KOPT-K1 (cell line): Measurements from ENCODE around the gene PCDHGA6.
"Not testable (repeated sequence)": the region's sequence is repeated elsewhere in the genome, so short reads cannot be mapped to it uniquely, and the experiment has no call there.

ENCODE experiments used
- H3K27ac ChIP-seq: fragments of 200-600 bp; sonication (generic); 2 replicates; pipeline ENCODE4 v1.5.1; 2016; ENCODE audit warnings: antibody characterized with exemption, mild to moderate bottlenecking, low read depth, low read length; ENCODE audit not compliant: poor library complexity, severe bottlenecking
- H3K36me3 ChIP-seq: fragments of 200-600 bp; sonication (generic); 2 replicates; pipeline ENCODE4 v1.5.1; 2017; ENCODE audit warnings: antibody characterized with exemption, mild to moderate bottlenecking, low read length, moderate library complexity; ENCODE audit not compliant: insufficient read depth
- H3K9me3 ChIP-seq: fragments of 200-600 bp; sonication (generic); 2 replicates; pipeline ENCODE4 v1.5.1; 2017; ENCODE audit warnings: antibody characterized with exemption, low read length, mild to moderate bottlenecking; ENCODE audit not compliant: insufficient read depth, poor library complexity, severe bottlenecking

PCDHGA6 gene

DNA sequence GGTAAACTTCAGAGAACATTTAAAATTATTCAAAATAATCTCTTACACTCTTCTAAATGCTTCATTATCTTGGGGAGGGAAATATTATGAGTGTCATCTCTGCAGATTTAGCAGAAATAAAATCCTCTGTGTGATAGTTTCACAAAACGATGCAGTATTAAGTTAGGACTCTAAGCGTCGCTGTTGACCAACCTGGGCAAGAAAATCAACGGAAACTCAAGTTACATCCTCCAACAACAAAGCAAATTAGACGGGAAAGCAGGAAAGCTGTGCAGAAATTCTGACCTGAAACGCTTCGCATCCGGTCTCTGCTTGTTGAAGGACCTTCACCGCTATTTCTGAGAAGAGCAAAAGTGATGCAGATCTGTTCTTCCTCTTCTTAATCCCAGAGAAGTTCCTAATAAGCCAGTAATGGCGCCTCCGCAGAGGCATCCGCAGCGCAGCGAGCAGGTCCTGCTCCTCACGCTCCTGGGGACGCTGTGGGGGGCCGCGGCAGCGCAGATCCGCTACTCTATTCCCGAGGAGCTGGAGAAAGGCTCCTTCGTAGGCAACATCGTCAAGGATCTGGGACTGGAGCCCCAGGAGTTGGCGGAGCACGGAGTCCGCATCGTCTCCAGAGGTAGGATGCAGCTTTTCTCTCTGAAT is at the start of gene PCDHGA6:
PCDHGA6 (plus strand) TSS at position 219 of the 645 bp plus-strand sequence; CDS start at position 412, 193 bp downstream.
- H3K36me3 ChIP-seq: no peaks in the 10 kb centered on the region
- peaks cover 36% of the 10 kb centered on the region for H3K9me3 ChIP-seq
- H3K27ac ChIP-seq: no peak within 1 kb of the TSS

DNA sequence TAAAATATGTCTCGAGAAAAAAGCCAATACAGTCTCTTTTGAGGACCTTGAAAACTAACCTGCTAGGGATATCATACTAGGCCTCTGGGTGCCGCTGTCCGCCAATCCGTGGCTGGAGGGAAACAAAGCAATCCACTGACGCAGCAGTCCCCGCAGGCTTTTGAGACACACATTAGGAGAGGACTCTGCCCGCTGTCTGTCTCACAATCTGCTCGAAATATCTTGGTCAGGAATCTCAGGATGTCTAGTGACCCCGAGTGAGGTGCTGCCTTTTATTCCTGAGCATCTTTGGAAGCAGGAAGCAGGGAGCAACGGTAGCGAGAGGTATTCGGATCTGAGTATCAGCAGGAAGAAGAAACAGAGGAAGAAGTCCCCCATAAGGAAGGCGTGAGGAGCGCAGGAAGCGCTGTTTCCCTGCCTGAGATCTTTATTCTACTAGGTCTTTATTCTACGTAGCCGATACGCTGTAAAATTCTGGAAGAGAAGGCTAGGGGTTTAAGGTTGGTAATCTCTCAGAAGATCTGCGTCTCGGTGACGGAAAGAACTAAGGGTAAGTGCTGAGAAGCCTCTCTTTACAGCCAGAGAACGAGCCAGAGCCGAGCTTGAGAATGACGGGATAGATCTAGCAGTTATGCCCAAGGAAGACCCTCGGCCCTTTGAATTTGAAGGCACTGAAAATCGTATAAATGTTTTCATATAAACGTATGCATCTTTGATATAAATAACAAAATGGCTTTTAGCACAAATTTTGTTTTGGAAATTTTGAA is 47.4 kb upstream of the PCDHGA6 start:
- no peaks in the 10 kb centered on the region for H3K36me3 ChIP-seq
- H3K9me3 ChIP-seq: peaks cover 15% of the 10 kb centered on the region
- no peak overlapping the region for H3K27ac ChIP-seq

DNA sequence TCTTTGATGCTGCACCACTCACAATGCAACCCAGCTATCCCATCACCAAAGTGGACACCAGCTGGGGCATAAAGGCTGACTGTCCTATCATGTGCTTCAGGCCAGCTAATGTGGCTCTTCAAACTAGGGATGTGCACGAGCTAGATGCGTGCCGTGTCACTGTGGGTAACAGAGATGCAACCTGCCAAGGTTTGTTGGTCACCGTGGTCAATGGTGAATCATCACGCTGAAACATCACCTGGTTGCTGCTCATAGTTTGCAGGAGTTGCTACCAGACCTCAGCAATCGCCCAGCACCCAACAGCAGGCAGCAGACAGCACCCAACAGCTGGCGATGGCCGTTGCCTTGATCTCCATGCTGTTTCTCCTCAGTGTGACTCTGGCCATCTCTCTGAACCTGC is 45.5 kb upstream of the PCDHGA6 start:
- Histone ChIP-seq H3K27ac (no peak overlapping the region), H3K9me3 (peaks cover 9% of the 10 kb centered on the region)

DNA sequence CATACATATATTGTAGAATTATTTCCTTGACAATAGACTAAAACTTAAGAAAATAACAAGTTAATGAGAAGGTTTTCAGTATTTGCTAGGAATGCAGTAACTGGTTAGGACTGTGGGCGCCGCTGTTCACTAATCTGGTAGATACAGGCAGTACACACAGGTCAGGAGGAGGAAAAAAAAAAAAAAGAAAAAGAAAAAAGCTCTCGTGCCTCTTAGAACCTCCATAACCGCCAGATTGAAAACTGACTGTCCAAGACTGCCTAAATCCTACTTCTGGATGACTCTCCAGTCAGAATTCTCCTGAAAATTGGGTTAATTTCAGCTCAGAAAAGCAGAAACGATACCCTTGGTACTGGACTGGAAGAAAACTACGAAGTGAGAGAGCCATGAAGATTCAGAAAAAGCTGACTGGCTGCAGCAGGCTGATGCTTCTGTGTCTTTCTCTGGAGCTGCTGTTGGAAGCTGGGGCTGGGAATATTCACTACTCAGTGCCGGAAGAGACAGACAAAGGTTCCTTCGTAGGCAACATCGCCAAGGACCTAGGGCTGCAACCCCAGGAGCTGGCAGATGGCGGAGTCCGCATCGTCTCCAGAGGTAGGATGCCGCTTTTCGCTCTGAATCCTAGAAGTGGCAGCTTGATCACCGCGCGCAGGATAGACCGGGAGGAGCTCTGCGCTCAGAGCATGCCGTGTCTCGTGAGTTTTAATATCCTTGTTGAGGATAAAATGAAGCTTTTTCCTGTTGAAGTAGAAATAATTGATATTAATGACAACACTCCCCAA is 43.2 kb upstream of the PCDHGA6 start, which contains the start of gene PCDHGA1:
PCDHGA1 (plus strand) TSS at position 216 of the 782 bp plus-strand sequence.
- H3K36me3 ChIP-seq: no peaks in the 10 kb centered on the region
- no peak within 1 kb of the TSS for H3K27ac ChIP-seq
- peaks cover 9% of the 10 kb centered on the region for H3K9me3 ChIP-seq

More for the DNA sequence above, 45.5 kb upstream of the PCDHGA6 start:
- H3K36me3 ChIP-seq: no peaks in the 10 kb centered on the region

DNA sequence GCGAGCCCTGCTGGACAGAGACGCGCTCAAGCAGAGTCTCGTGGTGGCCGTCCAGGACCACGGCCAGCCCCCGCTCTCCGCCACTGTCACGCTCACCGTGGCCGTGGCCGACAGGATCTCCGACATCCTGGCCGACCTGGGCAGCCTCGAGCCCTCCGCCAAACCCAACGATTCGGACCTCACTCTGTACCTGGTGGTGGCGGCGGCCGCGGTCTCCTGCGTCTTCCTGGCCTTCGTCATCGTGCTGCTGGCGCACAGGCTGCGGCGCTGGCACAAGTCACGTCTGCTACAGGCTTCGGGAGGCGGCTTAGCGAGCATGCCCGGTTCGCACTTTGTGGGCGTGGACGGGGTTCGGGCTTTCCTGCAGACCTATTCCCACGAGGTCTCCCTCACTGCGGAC is 41.1 kb upstream of the PCDHGA6 start:
- not testable (repeated sequence) for H3K9me3 ChIP-seq, H3K27ac ChIP-seq, H3K36me3 ChIP-seq

DNA sequence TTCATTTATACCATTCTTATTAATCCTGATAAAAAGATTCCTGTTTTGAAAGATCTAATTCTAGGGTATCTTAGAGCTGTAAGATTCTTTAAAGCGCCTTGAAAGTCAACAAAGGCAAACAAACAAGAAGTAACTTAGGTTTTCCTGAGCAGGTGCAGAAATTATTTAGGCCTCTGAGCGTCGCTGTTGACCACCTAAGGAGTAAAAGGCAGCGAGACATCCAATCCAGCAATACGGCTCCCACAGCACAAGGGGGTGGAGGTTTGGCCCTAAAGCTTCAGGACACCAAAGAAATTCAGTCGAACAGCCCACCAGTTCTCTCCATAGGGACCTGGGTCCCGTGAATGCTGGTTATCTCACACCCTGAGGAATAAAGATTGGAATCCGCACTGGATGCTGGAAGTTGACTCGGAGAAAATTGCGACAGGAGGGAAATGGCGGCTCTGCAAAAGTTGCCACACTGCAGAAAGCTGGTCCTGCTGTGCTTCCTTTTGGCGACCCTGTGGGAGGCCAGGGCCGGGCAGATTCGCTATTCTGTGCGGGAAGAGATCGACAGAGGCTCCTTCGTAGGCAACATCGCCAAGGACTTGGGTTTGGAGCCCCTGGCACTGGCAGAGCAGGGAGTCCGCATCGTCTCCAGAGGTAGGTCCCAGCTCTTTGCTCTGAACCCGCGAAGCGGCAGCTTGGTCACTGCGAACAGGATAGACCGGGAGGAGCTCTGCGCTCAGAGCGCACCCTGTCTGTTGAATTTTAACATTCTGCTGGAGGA is 35.0 kb upstream of the PCDHGA6 start, which contains the start of gene PCDHGA2:
PCDHGA2 (plus strand) TSS at position 223 of the 769 bp plus-strand sequence.
- Histone ChIP-seq H3K27ac (no peak within 1 kb of the TSS), H3K9me3 (peaks cover 20% of the 10 kb centered on the region), H3K36me3 (no peaks in the 10 kb centered on the region)

DNA sequence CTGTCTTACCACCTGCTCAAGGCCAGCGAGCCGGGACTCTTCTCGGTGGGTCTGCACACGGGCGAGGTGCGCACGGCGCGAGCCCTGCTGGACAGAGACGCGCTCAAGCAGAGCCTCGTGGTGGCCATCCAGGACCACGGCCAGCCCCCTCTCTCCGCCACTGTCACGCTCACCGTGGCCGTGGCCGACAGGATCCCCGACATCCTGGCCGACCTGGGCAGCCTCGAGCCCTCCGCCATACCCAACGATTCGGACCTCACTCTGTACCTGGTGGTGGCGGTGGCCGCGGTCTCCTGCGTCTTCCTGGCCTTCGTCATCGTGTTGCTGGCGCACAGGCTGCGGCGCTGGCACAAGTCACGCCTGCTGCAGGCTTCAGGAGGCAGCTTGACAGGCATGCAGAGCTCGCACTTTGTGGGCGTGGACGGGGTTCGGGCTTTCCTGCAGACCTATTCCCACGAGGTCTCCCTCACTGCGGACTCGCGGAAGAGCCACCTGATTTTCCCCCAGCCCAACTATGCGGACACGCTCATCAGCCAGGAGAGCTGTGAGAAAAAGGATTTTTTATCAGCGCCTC is 32.8 kb upstream of the PCDHGA6 start:
- not testable (repeated sequence) for H3K27ac ChIP-seq, H3K36me3 ChIP-seq
- H3K9me3 ChIP-seq: peaks cover 38% of the 10 kb centered on the region

DNA sequence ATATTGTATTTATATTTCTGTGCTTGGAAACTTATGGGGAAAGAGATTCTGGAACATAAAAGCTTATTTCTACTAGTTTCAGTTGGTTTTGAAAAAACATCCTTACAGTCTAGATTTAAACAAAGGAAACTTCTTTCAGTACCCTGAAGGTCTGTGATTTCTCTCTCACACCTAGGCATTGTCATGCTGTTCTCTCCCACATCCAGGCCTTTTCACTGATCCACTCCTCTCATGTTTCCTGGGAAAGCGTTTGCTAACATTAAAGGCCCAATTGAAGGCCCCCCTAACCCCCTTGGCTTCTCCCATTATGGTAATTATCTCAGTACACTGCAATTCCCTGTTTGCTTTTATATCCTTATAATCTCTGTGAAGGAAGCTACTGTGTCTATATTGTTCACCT is 30.9 kb upstream of the PCDHGA6 start:
- Histone ChIP-seq H3K27ac (no peak overlapping the region), H3K36me3 (no peaks in the 10 kb centered on the region), H3K9me3 (peaks cover 38% of the 10 kb centered on the region)

DNA sequence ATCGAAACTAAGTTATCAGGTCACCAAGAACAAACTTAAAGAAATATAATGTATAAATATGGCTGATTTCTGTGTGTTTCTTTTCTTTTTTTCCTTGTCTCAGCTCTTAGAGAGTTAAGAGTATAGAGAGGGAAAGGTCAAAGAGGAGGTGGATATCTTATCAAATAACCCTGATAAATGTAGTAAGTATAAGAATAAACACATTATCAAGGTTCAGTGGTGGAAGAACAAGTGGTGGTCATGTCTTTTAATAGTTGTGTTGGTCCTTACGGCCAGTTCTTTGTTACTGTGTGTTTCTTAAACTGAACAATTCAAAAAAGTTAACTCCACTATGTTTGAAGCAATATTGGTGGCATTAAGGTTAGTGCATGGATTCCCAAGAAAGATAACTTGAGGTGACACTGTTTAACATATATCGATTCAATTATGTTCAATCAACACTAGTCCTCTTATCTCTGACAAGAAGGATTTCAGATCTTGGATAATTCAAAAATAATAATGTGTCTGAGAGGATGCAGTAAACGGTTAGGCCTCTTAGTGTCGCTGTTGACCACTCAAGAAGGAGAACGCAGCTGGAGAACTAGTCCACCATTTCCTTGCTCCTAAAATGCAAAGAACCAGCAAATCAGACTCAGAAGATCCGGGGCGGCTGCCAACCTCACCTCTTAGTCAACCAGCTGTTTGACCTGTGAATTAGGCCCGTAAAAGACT is 30.3 kb upstream of the PCDHGA6 start, which contains the start of gene PCDHGA3:
PCDHGA3 (plus strand) TSS at position 588 of the 711 bp plus-strand sequence. CDS start 205 bp downstream, outside the sequence.
- H3K9me3 ChIP-seq: peaks cover 38% of the 10 kb centered on the region
- no peak within 1 kb of the TSS for H3K27ac ChIP-seq
- no peaks in the 10 kb centered on the region for H3K36me3 ChIP-seq

DNA sequence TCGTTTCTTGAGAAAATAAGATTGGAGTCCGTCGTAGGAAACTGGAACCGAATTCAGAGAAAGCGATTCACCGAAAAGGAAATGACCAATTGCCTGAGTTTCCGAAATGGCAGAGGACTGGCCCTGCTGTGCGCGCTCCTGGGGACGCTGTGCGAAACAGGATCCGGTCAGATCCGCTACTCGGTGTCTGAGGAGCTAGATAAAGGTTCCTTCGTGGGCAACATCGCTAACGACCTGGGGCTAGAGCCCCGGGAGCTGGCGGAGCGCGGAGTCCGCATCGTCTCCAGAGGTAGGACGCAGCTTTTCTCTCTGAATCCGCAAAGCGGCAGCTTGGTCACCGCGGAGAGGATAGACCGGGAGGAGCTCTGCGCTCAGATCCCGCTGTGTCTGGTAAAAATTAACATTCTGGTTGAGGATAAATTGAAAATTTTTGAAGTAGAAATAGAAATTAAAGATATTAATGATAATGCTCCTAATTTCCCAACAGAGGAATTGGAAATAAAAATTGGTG is 29.7 kb upstream of the PCDHGA6 start:
- H3K27ac ChIP-seq: no peak overlapping the region

DNA sequence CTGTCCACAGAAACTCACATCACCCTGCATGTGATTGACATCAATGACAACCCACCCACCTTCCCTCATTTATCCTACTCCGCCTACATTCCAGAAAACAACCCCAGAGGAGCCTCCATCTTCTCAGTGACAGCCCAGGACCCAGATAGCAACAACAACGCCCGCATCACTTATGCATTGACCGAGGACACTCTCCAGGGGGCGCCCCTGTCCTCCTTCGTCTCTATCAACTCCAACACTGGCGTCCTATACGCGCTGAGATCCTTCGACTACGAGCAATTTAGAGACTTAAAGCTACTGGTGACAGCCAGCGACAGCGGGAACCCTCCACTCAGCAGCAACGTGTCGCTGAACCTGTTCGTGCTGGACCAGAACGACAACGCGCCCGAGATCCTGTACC is 28.4 kb upstream of the PCDHGA6 start:
- Histone ChIP-seq H3K27ac (no peak overlapping the region), H3K36me3 (no peaks in the 10 kb centered on the region), H3K9me3 (peaks cover 21% of the 10 kb centered on the region)

More for the DNA sequence above, 29.7 kb upstream of the PCDHGA6 start:
- H3K36me3 ChIP-seq: no peaks in the 10 kb centered on the region
- H3K9me3 ChIP-seq: peaks cover 34% of the 10 kb centered on the region

DNA sequence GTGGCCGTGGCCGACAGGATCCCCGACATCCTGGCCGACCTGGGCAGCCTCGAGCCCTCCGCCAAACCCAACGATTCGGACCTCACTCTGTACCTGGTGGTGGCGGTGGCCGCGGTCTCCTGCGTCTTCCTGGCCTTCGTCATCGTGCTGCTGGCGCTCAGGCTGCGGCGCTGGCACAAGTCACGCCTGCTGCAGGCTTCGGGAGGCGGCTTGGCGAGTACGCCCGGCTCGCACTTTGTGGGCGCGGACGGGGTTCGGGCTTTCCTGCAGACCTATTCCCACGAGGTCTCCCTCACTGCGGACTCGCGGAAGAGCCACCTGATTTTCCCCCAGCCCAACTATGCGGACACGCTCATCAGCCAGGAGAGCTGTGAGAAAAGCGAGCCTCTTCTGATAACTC is 27.7 kb upstream of the PCDHGA6 start:
- peaks cover 19% of the 10 kb centered on the region for H3K9me3 ChIP-seq
- not testable (repeated sequence) for H3K36me3 ChIP-seq, H3K27ac ChIP-seq

DNA sequence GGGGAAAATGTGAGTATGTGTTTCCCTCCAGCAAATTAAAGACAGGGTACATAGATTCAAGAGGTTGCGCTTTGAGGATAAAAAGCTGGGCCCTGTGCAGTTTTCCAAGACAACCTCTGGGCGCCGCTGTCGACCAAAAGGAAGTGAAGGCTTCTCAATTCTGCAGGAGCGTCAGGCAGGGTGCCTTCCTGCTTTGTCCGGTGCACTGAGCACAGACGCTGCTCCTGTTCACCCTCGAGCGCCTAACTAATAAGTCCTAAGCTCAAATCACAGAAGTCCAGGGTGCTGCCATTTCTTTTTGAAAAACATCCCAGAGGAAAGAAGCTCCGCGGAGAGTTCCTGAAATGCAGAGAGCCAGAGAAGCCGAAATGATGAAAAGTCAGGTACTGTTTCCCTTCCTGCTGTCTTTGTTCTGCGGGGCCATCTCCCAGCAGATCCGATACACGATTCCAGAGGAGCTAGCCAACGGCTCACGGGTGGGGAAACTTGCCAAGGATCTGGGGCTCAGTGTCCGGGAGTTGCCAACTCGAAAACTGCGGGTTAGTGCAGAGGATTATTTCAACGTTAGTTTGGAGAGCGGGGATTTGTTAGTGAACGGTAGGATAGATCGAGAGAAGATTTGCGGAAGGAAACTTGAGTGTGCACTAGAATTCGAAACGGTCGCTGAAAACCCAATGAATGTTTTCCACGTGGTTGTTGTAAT is 23.6 kb upstream of the PCDHGA6 start, which contains the start of gene PCDHGB1:
PCDHGB1 (plus strand) TSS at position 183 of the 703 bp plus-strand sequence; CDS start at position 345, 162 bp downstream.
- Histone ChIP-seq H3K36me3 (no peaks in the 10 kb centered on the region), H3K9me3 (peaks cover 5% of the 10 kb centered on the region), H3K27ac (no peak within 1 kb of the TSS)
